Ovary (tissue), 3 donors: ENCODE data around the gene DLEC1.

ENCODE experiments used
- CTCF ChIP-seq, 3 donors: fragments of 450-650 bp in 2 of 3; fragments of 200-600 bp in 1 of 3; IDR thresholded peaks; one replicate each; pipeline versions ENCODE4 v1.5.1 to v1.8.0; 2016 to 2022; ENCODE audit warnings: antibody characterized with exemption in 3 of 3, mild to moderate bottlenecking in 1 of 3
- POLR2A ChIP-seq: fragments of 450-650 bp; IDR thresholded peaks from one replicate; pipeline ENCODE4 v1.6.1; 2017; ENCODE audit warnings: antibody characterized with exemption, mild to moderate bottlenecking, moderate library complexity
- donor health status: DM: no; HTN: no; CAD: no.

GRCh38 chr3:38046027-38046426 lies 7.0 kb downstream of the DLEC1 start:
- TF ChIP-seq POLR2A (no peak), CTCF (IDR thresholded peaks at IDR 0.05) (no peak)
